Activated naive CD4-positive, alpha-beta T cell treated with anti-CD3 and anti-CD28 coated beads, Interleukin-2, amount 50 U/mL, for 16 hours (primary cell): ENCODE results near the gene RAB3C.

ENCODE experiments used
- DNase-seq: peaks from one replicate; pipeline ENCODE4 v3.0.0-alpha.2; 2020

Gene RAB3C

DNA sequence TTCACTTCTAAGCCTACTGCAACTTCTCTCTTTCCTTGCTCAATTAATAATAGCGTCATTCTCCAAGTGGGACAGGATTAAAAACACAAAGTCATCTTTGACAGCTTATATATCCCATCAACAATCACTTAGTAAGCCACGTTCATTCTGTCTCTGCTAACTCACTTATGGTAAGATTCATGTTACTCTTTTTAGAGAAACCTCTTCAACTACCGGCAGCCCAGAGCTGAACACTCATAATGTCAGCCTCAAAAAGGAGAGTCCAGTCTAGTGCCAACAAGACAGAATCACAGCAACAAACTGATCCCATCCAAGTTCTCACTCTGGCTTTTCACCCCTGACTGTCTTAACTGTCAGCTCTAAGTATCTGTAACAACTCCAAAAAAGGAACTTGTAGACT is 196.0 kb downstream of the RAB3C start:
- no peak for DNase-seq

DNA sequence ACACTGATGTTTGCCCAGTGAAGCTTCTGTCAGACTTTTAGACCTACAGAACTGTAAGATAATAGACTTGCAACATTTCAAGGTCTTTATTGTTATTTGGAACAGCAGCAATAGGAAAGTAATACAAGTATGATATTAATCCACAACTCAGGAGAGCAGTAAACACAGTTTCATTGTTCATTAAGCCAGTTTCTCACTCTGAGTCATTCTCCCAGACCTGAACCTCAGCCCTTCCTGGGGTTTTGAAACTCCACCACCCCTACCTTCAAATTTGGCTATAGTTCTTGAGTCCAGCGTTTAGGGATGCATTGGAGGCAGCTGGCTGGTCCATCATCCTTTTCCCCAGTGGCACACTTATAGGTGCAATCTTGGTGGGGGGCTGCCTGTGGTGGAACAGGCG is 203.2 kb downstream of the RAB3C start:
- DNase-seq = no peak

DNA sequence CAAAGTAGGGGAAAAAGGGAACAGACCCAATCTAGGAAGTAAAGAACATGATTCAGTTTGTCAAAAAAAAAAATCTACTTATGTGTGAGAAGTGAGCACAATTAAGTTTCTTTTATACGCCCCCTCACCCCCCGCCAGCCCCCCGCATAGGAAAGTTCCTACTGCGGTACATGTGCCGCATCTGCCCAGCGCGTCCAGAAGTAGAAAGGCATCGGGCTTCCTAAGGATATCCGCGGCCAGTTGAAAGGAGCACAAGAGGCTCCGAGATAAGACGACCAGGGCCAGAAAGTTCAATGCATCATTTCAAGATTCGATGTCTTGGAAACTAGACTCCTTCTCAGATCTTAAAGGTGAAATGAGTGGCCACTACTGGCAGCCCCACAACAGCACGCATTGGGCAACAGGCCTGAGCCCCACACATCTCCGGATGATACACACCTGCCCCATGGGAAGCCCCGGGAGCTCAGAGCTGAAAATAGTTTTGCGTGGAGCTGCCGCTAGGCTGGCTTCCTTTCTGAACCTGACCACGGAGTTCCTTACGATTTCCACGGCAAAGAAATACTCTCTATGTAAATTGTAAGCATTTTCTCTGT is 203.9 kb downstream of the RAB3C start:
- no peak for DNase-seq

DNA sequence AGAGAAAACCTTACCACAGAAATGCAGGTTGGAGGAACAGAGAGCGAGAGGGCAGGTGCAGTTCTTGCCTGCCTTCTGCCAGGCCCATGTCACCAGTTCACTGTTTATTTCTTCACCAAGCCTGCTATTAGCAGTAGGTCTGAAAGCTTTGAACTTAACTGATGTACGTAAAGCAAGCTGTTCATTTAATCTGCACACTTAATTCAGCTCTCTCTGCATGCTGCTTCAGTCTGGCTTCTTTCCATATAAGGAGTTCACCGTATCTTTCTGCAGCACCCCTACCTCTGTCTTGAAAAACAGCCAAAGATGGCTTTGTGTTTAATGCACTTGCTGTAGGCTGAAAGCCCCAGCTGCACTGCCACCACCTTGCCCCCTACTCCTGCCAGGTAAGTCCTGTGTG is 205.1 kb downstream of the RAB3C start:
- no peak for DNase-seq

DNA sequence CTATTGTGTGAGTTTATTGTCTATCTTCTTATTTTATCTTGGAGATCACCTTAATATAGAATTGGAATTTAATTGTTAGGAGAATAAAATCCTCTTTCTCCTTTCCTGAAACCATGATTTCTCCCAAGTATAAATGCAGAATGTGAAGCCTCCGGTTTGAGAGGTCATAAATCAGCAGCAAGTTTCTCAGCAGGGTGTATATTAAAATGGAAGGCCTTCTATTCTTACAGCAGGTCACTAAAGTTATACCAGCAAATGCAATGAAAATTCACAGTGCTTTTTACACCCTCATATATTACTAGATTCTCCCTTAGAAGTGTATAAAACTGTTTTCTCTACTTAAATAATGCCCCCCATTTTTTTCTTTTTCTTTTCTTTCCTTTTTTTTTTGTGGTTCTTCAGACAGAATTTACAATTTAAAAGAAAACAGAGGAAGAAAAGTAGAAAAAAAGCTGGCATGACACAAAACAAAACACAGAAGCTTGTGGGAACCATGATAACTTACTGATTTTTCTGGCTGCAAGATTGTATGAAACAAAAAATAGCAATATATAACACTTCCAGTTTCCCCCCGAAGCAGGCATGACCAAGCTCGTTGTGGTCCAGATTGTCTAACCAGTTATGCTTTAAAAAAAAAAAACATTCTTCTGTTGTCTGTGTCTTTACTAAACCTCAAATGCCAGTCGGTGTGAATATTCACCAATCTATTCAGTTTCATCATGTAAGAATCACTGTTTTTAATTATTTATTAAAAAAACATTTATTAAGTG is 211.2 kb downstream of the RAB3C start:
- DNase-seq = no peak

DNA sequence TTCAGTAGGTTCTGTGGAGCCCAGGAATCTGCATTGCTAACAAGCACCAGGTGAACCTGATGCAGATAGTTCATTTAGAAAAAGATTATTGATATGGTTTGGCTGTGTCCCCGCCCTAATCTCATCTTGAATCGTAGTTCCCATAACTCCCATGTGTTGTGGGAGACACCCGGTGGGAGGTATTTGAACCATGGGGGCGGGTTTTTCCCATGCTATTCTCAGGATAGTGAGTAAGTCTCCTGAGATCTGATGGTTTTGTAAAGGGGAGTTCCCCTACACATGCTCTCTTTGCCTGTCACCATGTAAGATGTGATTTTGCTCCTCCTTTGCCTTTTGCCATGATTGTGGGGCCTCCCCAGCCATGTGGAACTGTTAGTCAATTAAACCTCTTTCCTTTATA is 212.0 kb downstream of the RAB3C start:
- no peak for DNase-seq

DNA sequence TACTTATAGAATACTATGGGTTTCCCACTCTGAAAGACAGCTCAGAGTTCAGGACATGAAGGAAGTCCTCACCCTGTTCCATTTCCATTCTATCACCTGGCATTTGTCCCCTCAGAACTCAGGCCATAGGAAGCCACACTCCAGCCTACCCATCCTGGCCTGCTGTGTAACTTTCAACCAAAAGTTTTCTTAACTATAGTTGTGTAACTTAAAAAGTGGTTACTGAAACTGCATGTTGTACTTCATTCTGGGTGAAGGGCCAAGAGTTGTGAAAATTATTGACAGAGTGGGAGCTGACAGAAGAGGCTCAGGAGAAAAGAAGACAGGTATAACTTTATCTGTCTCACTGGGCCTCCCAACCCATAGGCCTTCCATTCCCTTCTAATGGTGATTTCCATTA is 212.5 kb downstream of the RAB3C start:
- no peak for DNase-seq

DNA sequence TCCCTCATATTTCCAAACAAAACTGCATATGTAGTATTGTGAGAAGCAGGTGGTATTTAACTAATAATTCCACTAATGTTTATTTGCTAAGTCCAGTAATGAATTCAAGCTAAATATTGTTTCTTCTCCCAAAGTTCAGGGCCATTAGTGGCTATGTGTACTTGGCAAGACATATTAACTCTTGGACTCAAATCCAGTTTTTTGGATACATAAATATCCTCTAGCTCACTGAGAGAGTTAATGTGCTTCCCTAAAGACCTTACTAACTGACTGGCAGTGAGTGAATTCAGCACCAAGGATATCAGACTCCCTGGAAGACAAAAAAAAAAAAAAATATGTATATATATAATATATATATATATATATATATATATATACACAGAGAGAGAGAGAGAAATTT is 214.1 kb downstream of the RAB3C start:
- no peak for DNase-seq

DNA sequence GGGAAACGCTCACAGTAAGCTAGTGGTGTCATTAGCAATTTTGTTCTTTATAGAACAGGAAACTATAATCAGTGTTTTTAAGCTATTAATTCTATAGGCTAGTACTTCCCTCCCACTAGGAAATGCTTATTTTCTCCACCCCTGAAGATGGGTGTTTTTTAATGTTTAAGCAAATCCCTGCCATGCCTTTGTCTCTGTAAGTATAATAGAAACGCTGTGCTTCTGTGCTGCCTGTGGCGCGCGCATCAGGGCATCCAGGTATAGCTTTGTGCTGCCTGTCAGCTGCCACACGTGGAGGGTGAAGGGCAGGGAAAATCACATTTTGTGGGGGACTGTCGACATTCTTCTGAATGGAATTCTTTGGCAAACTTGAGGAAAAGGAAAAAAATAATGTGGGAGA is 217.5 kb downstream of the RAB3C start:
- DNase-seq = no peak

DNA sequence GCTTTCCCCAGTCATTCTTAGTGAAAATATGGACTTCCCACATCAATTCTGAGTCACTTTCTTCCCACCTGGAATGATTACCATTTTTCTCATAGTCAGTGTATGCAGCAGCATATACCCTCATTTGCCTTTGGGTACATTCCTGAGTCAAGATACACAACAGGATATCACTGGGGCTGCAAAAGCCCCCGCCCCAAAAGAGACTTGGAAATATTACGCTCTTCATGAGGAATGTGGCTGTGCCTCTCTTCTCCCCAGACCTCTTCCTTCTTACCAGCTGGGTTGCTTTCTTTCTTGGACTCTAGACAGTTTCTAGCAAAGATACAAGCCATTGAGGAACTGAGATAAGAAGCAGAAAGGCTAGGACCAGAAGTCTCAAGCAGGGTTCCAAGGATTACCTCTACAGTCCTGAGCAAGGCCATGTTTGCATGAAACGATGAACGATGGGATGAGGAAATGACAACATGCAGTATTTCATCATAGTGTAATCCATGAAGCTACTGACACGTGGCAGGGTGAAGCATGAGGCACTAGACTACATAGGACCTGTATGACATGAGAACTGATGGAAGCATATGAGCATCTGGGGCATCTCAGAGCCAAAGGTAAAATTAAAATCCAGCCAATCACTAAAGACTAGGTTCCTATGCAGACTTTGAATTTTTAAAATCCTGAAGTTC is 218.1 kb downstream of the RAB3C start:
- no peak for DNase-seq

DNA sequence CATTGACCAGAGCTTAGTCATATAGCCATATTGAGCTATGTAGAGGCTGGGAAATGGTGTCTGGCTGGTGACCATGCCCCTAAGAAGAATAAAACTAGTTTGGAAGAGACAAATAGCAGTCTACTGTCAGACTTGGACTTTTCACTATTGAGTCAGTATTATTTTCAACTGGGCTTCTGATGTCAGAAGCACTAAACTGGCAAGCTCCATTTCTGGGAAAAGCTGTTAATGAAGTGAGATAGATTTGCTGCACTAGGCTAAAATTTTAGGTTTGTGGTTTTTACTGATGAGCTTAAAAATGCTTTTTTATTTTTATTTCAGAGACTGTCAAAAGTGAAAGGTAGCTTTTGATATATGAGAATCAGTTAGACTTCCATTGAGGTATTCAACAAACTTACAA is 220.2 kb downstream of the RAB3C start:
- DNase-seq = no peak

DNA sequence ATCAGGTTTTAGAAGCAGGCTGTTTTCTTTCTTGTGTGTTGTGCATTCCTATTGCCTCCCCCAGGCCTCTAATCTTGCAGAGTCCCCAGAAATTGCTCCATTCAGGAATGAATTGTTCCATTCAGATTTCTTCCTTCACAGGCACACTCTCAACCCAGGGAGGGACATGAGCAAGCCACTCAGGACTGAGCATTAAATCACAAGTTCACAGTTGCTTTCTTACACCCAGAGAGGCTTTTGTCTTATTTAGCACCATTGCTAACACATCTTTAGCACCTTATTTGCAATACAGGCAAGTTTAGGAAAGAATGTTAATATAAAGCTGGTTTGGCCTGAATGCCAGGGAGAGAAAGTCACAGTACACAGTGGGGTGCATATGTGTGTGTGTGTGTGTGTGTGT is 221.4 kb downstream of the RAB3C start:
- no peak for DNase-seq

DNA sequence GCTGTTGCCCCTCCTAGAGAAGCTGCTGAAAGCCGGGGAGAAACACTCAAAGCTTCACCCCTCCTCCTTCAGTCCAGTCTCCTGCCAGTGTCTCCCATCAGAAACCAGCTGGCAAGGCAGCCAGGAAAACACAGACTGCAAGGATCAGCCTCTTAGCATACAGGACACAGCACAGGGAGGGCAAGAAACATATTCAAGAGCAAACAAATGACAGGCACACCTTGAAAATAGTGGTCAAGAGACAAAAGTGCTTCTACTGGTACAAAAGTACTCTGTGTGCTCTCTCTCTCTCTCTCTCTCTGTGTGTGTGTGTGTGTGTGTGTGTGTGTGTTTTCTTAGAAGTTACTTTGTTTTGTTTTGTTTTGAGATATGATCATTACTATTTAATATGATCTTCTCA is 227.2 kb downstream of the RAB3C start:
- DNase-seq = no peak

DNA sequence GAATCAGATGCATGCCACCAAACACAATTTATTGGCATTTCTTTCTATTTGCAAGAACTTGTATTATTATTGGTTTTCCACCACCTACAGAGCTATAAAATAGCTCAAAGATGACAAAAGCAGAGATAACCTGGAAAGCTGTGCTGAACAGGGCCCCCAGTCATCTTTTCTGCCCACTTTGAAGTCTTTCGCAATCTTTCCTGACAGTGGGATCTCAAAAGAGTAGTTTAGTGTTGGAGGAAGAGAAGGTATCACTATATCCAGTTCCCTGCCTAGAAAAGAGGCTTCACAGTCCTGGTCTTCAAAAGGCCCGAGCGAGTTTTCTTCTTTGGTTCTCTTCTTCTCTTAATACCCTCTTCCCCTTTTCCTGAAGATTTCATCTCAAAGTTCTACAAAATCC is 231.0 kb downstream of the RAB3C start:
- DNase-seq = no peak

DNA sequence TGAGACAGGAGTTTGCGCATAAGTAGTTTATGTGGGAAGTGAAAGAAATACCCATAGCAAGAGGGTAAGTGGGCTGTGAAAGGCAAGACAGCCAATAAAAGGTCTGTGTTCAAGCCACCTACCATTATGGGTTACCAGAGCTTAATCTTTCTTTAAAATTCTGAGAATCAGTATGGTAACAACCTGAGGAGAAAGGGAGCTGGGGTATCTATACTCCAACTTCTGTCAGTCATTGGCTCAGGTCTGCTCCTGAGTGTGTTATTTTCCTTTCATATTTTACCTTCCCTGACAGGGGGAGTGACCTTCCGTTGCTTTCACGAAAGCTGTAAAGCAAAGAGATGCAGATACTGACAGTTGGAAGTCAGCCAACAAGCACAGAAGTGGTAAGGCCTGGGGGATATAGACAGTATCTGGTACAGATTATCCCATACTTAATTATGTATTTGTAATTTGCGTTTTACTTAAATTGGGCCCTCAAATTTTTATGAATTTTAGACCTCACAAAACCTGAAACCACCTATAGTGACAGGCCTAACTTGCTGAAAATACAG is 233.4 kb downstream of the RAB3C start:
- DNase-seq = no peak

DNA sequence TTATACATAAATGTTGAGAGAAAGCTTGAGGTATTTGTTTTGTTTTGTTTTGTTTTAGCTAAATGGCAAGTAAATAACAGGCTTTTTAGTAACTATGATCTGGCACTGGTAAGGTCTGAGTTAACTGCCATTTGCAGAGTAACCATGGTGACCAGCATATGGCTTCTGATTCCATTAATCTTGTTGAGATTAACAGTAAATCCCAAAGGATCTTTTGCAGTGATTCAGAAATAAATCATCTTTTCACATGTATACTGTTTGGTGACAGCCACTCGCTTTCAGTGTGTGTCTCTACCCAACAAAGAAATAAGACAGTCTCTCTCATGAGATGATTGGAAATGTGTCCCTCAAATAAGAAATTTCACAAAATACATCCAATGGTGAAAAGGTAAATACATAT is 235.6 kb downstream of the RAB3C start:
- DNase-seq = no peak

DNA sequence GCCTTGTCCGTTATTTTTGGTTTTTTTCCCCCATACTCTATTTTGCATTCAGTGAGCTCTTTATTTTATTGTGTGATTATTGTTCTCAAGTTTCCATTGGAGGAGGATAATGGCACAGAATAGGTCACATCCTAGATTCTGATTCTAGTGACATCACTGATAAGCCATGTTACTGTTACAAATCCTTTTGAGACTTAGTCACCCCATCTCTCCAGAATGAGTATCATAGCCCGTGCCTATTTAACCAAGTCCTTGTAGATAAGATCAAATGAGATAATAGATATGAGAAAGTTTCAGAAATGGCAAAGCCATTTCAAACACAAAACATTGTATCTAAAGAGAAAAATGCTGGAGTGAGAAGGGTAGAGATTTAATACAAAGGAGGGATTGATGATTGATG is 242.6 kb downstream of the RAB3C start:
- DNase-seq = no peak

DNA sequence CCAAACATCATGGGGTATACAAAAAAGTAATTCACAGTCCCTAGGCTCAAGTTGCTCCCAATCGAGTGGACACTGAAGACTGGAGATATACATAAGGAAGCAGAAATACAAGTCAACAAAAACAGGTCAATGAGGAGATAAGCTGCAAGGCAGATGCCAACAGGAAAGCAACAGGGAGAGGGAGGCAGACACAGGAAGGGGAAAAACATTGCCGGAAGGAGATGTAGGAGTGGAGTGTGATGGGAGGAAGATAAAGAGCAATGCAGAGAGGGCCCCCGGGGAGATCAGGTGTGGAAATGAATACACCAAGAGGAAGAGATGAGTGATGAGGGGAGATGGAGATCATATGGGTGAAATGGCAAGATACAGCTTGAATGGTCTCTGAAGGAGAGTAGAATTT is 243.0 kb downstream of the RAB3C start:
- DNase-seq = no peak

DNA sequence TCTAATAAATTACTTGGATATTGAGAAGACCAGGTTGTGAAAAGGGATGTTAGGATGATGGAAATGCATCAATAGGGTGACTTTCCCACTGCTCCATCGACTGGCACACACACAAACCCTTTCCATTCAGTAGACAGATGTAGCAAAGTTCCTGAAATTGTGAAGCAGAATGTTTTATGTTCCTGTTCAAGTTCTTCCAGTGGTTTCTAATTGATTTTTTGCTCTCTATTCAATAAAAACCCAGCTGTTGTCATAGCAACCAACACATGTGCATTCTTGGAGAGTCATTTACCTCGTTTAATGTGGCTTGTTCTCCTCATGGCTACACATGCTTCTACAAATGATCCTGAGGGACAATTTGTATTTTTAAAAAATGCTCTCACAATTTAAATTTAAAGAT is 244.6 kb downstream of the RAB3C start:
- no peak for DNase-seq

DNA sequence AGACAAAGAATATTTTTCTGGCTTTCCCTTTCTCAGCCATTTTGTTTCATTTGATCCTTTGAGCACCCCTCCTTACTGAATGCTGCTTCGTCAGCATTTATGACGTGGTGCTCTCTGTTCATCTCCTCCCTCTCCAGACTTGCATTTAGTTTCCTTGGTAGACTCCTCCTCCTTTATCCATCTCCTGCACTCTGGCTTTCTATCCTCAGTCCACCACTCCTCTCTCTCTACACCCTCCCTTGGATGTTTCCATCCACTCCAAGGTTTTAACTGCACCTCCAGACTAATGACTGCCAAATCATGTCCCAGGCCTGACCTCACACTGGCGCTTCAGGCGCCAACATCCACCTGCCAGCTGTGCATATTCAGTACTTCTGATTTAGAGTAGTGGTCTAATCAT is 245.4 kb downstream of the RAB3C start:
- DNase-seq = no peak

DNA sequence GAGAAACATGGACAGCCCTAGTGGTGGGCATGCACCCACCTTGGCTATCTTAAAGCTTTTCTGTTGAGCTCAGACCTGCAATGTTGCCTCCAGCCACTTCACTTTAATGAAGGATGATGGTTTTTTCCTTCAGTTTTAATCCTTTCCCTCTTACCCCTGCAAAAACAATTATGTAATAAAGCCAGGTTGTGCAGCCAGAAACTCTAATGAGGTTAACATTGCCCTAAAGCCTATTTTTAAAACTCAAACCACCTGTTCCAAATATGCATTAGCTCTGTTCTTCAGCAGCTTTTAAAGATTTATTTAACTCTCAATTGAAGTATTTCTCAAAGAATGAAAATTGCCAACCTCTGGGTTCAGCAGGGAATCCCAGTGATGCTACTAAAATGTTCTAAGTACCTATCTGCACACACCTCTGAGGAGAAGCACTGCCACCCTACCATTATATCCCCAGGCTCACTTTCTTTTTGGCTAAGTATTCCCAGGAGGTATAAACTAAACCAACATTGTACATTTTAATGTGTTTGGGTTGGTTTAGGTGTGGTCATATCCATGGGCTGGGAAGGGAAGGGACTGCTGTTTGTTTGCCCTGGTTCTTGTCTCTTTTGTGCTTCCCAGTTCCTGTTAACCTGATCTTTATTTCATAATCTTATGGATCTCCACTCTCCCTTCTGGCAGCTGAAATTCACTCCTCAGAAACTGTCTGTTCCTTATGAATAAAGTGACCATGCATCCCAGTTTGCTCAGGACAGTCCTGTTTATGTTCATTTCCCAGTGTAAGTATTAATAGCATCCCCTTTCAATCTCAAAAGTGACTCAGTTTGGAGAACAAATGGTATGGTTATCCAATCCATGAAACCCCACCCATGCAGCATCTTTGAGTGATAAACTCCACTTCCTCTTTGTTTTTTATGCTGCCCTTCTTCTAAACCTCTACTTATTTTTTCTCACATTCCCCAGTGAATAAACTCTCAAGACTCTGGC is 251.7 kb downstream of the RAB3C start:
- DNase-seq = no peak

DNA sequence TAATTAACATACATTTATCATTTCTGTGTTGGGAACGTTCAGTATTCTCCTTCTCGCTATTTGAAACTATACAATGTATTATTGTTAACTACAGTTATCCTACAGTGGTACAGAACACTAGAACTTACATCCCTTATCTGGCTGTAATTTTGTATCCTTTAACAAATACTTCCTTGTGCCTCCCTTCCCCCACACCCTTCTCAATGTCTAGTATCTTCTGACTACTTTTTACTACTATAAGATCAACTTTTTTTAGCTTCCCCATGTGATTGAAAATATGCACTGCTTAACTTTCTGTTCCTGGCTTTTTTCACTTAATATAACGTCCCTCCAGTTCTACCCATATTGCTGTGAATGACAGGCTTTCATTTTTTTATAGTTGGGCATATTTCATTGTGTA is 253.5 kb downstream of the RAB3C start:
- no peak for DNase-seq

DNA sequence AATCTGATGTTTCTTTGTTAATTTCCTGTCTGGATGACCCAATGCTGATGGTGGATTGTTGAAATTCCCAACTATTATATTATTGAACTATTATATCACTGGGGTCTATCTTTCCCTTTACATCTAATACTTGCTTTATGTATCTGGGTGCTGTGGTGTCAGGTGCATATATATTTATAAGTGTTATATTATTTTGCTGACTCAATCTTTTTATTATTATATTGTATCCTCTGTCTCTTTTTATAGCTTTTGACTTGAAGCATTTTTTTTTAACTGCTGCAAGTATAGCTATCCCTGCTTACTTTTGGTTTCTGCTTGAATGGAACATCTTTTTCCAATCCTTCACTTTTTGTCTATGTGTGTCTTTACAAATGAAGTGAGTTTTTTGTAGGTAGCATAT is 255.9 kb downstream of the RAB3C start:
- DNase-seq = no peak
